ENCODE data around the gene TSHZ2. TPM values are rescaled to one million over a fixed set of nuclear protein-coding genes. Genes with fewer than 3 reads are reported as not detected.

The TSHZ2 gene
- total and polyA plus RNA-seq, 12 donors, result 1.5 to 6.2 (median 4.5) TPM

DNA sequence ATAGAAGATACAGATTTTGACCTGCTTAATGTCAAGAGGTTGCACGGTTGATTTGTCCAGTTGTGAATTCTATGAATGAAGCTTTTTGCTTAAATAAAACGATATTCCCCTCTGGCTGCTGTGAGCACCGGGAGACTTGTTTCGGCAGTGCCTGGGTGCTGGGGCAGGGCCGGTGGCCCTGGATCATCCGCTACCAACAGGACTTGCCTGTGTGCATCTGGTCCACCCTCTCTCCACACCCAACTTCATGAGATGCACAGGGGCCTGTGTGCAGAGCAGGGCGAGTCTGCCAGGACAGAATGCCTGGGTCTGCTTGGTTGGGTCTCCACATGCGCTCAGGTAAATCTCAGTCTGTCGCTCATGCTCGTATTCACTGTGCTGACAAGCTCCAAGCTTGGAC is 65.5 kb downstream of the TSHZ2 start:
- Histone ChIP-seq H3K4me3 (no peak overlapping the region), H3K27ac (no peak overlapping the region), H3K4me1 (peaks cover 0 to 24% (median 0%) of the 10 kb centered on the region in 9 donors), H3K9me3 (no peaks in the 10 kb centered on the region), H3K27me3 (no peaks in the 10 kb centered on the region), H3K36me3 (no peaks in the 10 kb centered on the region)
- 96 to 97% methylated on average over 10 of the region's 10 CpGs for WGBS, 2 donors
- TF ChIP-seq, protein P1, sequence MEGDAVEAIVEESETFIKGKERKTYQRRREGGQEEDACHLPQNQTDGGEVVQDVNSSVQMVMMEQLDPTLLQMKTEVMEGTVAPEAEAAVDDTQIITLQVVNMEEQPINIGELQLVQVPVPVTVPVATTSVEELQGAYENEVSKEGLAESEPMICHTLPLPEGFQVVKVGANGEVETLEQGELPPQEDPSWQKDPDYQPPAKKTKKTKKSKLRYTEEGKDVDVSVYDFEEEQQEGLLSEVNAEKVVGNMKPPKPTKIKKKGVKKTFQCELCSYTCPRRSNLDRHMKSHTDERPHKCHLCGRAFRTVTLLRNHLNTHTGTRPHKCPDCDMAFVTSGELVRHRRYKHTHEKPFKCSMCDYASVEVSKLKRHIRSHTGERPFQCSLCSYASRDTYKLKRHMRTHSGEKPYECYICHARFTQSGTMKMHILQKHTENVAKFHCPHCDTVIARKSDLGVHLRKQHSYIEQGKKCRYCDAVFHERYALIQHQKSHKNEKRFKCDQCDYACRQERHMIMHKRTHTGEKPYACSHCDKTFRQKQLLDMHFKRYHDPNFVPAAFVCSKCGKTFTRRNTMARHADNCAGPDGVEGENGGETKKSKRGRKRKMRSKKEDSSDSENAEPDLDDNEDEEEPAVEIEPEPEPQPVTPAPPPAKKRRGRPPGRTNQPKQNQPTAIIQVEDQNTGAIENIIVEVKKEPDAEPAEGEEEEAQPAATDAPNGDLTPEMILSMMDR (IDR thresholded peaks at IDR 0.05), result no peak
- ATAC-seq (no peak), DNase-seq (no peak)
- intact Hi-C loops (cut with DNase I), result no loop called here

DNA sequence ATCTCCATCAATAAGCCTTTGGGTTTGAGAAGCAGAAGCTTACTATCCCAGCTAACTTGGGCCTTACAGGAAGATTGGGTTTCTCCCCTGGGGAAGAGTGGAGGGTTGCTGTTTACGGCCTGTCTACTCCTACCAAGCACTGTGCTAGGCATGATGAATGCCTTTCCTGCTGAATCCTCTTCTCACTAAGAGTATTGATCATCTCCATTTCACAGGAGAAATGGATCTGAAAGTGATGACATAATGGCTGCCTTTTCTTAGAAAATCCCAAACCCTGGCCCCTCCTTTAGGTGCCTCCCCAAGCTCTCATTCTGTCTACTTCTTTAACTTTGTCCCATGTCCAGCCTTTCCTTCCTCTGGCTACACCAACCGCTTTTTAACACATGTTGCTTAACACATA is 66.1 kb downstream of the TSHZ2 start:
- ATAC-seq (no peak), DNase-seq (no peak)
- H3K4me1 ChIP-seq, result peaks cover 0 to 23% (median 0%) of the 10 kb centered on the region in 9 donors
- no peaks in the 10 kb centered on the region for H3K9me3 ChIP-seq
- H3K27ac ChIP-seq, result no peak overlapping the region
- no peaks in the 10 kb centered on the region for H3K36me3 ChIP-seq
- TF ChIP-seq, protein P1 (IDR thresholded peaks at IDR 0.05), result no peak
- intact Hi-C loops (cut with DNase I), result no loop called here
- H3K27me3 ChIP-seq, result no peaks in the 10 kb centered on the region
- WGBS, 2 donors, result 96 to 97% methylated on average over 2 of the region's 2 CpGs
- no peak overlapping the region for H3K4me3 ChIP-seq

DNA sequence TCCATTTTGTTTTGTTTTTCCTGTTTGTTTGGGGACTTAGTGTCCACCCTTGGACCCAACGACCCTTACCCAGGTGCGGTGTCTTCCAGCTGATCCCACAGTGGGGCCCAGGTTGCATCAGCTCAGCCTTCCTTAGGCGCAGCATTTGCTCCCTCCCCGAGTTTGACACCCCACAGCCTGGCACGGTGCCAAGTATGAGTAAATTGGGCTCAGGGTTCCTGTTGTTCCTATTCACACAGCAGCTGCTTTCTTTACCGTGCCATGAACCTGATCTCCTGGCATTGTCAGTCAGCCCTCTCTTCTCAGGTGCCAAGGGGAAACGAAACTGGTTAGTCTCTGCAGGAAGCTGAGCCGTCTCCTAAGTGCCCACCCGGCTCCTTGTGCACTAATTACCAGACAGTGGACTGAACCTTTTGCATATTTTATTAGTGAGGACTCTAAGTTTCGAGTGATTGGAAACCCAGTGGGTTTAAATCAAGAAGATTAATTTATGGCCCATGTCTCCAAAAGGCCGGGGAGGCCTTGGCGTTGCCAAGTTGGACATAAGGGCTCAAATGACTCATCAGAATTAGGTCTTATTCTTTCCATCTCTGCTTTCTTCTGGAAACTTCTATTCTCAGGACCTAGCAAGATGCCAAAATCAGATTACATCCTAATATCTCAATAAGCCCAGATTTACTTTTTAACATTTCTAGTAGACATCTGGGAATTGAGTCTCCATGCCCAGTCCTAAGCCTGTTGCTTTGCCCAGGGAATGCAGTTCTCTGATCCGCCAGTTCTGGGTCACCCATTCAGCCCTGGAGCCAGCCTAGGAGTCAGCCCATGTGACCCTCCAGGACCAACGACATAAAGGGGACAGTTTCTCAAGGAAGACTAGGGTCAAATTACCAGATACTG is 68.8 kb downstream of the TSHZ2 start:
- Histone ChIP-seq H3K27ac (peak overlapping the region in 5 of 10 donors; percentile 6 to 48 (median 34)), H3K9me3 (no peaks in the 10 kb centered on the region), H3K4me1 (peaks cover 0 to 20% (median 0%) of the 10 kb centered on the region in 9 donors), H3K4me3 (no peak overlapping the region), H3K36me3 (no peaks in the 10 kb centered on the region), H3K27me3 (peaks cover 0 to 5% (median 0%) of the 10 kb centered on the region in 7 donors)
- intact Hi-C loops (cut with DNase I), result no loop called here
- TF ChIP-seq, protein P1 (IDR thresholded peaks at IDR 0.05), result no peak
- DNase-seq (peak; percentile 17 to 29), ATAC-seq (peak in 5 of 8 donors; percentile 42 to 72 (median 47))
- 67 to 69% methylated on average over 14 of the region's 14 CpGs for WGBS, 2 donors

DNA sequence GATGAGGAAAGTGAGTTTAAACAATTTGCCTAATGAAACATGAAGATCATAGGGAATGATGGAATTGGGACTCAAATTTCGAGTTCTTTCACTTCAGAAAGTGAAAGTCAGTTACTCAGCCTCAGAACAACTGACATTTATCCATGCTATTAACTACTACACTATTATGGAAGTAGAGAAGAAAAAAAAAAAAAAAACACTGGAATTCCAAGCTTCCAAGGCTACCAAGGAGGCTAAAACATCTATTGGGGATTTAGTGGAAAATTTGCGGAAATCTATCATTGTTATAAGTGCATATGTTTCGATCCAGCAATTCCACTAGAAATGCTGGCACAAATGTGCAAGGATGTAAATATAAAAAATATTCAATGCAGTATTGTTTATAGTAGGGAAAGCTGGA is 70.4 kb downstream of the TSHZ2 start:
- H3K27me3 ChIP-seq, result peaks cover 0 to 6% (median 0%) of the 10 kb centered on the region in 7 donors
- no peak overlapping the region for H3K4me3 ChIP-seq
- H3K4me1 ChIP-seq, result peaks cover 0 to 17% (median 0%) of the 10 kb centered on the region in 9 donors
- peaks cover 0 to 12% (median 6%) of the 10 kb centered on the region in 11 donors for H3K9me3 ChIP-seq
- H3K36me3 ChIP-seq, result no peaks in the 10 kb centered on the region
- DNase-seq, result no peak
- H3K27ac ChIP-seq, result no peak overlapping the region
- intact Hi-C loops (cut with DNase I), result no loop called here
- ATAC-seq, result no peak
- TF ChIP-seq, protein P1 (IDR thresholded peaks at IDR 0.05), result no peak
- 82 to 91% methylated on average over 3 of the region's 3 CpGs for WGBS, 2 donors

Measured in heart right ventricle (tissue), 16 donors.